Stimulated activated CD4-positive, alpha-beta T cell treated with anti-CD3 and anti-CD28 coated beads, Interleukin-1b, Interleukin-23, amount 100 ng/mL, for 1 hour (primary cell): Measurements from ENCODE around the gene PLAAT4.
A peak's percentile ranks its signal among the peaks of the same experiment; 100 is the strongest.
"Not testable (repeated sequence)": the region's sequence is repeated elsewhere in the genome, so short reads cannot be mapped to it uniquely, and the experiment has no call there.

Experiments
- DNase-seq, 2 donors: peaks; one replicate each; pipeline ENCODE4 v3.0.0-alpha.2; 2020; ENCODE audit warnings: low read depth in 2 of 2

The PLAAT4 gene

GRCh38 chr11:63543711-63544110 lies 7.1 kb downstream of the PLAAT4 start:
- no peak for DNase-seq

- DNase-seq: no peak
Observed at GRCh38 chr11:63547061-63547460, 10.5 kb downstream of the PLAAT4 start.

- no peak for DNase-seq
Observed at GRCh38 chr11:63548178-63548577, 11.6 kb downstream of the PLAAT4 start.

- DNase-seq: no peak
Observed at GRCh38 chr11:63549411-63549810, 12.8 kb downstream of the PLAAT4 start.

GRCh38 chr11:63550156-63550700 lies 13.6 kb downstream of the PLAAT4 start:
- not testable (repeated sequence) for DNase-seq

GRCh38 chr11:63551091-63551888 lies 14.7 kb downstream of the PLAAT4 start:
- no peak for DNase-seq

GRCh38 chr11:63551889-63552266 lies 15.3 kb downstream of the PLAAT4 start:
- no peak for DNase-seq

GRCh38 chr11:63552921-63553320 lies 16.3 kb downstream of the PLAAT4 start:
- no peak for DNase-seq

- no peak for DNase-seq
Observed at GRCh38 chr11:63553759-63554158, 17.2 kb downstream of the PLAAT4 start.

GRCh38 chr11:63554877-63555223 lies 18.2 kb downstream of the PLAAT4 start:
- no peak for DNase-seq

- no peak for DNase-seq
Observed at GRCh38 chr11:63556404-63557013, 19.9 kb downstream of the PLAAT4 start.

- DNase-seq: no peak
Observed at GRCh38 chr11:63557570-63557969, 21.0 kb downstream of the PLAAT4 start.

GRCh38 chr11:63558459-63559157 lies 22.0 kb downstream of the PLAAT4 start:
- DNase-seq: no peak

GRCh38 chr11:63560506-63561180 lies 24.0 kb downstream of the PLAAT4 start:
- no peak for DNase-seq

- DNase-seq: no peak
Observed at GRCh38 chr11:63563201-63564055, 26.8 kb downstream of the PLAAT4 start, which contains the start of gene PLAAT2. PLAAT2 (minus strand) TSS chr11:63563379; CDS start chr11:63563324, 55 bp downstream.

- DNase-seq: no peak
Observed at GRCh38 chr11:63564056-63564774, 27.6 kb downstream of the PLAAT4 start.

GRCh38 chr11:63564784-63565350 lies 28.3 kb downstream of the PLAAT4 start:
- DNase-seq: no peak

- DNase-seq: peak; percentile 20 to 24
Observed at GRCh38 chr11:63567044-63567840, 30.6 kb downstream of the PLAAT4 start.

GRCh38 chr11:63569570-63569969 lies 33.0 kb downstream of the PLAAT4 start:
- DNase-seq: no peak
